GM19035 (cell line): ENCODE results near the gene UBALD2.
"Not testable (repeated sequence)": the region's sequence is repeated elsewhere in the genome, so short reads cannot be mapped to it uniquely, and the experiment has no call there.

ENCODE experiments used
- ATAC-seq: cut with Tn5 transposase; IDR thresholded peaks from one replicate; pipeline ENCODE4 v1.9.1; 2021; ENCODE audit not compliant: unreplicated experiment

The UBALD2 gene

DNA sequence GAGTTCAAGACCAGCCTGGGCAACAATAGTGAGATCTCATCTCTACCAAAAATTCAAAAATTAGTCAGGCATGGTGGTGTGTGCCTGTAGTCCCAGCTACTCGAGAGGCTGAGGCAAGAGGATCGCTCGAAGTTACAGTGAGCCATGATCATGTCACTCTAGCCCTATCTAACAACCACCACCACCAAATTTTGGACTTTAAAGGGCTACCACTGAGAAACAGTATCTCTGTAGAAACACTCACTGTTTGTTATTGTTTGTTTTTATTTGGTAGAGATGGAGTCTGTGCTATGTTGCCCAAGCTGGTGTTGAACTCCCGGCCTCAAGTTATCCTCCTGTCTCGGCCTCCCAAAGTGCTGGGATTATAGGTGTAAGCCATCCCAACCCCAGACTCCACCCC, 1.3 kb upstream of the UBALD2 start:
- ATAC-seq, result no peak

DNA sequence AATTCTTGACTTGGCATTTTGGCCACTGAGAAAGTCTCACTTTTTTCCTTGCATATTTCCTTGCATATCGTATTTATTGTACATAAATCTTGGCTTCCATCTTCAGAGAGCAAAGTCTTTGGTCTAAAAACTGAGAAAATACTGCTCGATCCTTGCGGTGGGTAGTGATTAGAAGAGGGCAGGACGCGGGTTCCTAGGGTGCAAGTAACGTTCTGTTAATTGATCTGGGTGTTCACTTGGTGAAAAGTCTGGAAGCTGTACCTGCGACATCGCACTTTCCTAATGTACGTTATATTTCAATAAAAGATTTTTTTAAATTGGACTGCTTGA, 758 bp upstream of the UBALD2 start:
- no peak for ATAC-seq

DNA sequence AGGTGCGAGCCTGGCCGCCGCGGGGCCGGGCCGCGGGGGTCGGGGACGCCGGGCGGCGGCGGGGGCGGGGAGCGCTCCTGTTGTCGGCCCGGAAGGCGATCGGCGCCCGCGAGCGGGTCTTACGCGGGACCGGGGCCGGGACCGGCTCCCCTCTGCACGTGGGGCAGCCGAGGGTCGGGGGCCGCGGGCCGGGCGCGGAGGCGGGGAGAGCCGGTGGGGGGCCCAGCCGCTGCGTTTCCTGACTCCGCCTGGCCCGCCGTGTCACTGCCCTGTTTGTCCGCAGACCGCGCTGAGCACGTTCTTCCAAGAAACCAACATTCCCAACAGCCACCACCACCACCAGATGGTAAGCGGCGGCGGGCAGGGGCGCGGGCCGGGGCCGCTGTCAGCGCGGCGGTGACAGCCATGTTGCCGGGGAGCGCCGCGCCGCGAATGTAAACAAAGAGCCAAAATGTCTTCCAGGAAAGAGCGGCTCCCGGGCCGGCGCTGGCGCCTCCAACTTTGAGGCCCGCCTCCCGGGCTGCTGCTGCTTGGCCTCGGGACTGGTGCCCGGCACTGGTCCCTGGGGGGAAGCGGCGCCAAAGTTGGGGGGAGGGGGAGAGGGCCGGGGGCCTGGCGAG, 586 bp downstream of the UBALD2 start:
- no peak for ATAC-seq

DNA sequence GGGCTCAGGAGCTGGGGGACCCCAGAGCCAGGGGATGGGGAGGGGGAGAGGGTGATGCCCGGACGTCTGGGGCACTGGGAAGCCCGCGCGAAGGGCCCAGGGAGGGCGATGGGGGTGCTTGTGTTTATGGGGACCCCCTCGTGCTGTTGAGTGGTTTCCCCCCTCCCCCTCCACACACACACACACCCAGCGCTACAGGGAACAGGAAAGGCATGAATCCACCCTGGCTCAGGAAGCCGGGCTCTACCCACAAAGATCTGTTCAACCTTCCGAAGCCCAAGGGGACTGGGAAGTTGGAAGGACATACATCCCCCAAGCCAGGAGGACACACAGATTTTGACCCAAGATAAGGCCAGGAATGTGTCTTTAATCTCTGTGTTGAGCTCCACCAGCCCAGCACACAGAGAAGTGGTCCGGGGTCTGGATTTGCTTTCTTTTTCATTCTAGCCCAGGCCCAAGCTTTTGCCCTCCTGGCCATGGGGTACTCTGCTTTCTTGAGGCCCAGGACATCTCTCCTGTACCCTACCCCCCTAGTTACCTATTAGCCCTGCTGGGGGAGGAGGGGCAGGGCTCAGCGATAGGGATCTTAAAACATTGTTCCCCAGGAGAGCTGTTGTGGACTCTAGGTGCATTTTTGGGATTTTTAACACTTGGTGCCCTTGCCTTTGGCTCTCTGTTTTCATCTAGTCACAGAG, 1.2 kb downstream of the UBALD2 start:
- ATAC-seq, result no peak

DNA sequence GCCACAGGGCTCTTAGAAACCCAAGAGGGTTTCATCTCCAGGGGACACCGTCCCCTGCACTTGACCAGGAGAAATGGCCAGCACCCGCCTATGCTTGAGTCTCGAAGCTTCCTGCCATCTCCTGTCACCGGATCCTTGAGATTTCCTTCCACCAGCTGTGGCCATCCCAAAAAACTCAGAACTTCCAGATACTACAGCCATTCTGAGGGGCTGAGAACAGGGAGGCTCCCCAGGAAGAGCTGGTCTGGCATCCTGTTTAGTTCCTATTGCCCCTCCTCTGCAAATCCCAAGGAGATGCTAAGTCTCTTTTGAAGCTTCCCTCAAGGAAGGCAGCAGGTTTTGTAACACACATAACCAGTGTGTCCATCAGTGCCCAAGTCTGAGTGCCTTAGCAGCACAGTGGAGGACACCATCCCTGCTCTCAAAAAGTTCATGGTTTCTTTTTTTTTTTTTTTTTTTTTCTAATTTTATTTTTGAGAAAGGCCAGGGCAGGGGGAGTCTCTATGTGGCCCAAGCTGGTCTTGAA, 2.0 kb downstream of the UBALD2 start:
- ATAC-seq, result no peak

DNA sequence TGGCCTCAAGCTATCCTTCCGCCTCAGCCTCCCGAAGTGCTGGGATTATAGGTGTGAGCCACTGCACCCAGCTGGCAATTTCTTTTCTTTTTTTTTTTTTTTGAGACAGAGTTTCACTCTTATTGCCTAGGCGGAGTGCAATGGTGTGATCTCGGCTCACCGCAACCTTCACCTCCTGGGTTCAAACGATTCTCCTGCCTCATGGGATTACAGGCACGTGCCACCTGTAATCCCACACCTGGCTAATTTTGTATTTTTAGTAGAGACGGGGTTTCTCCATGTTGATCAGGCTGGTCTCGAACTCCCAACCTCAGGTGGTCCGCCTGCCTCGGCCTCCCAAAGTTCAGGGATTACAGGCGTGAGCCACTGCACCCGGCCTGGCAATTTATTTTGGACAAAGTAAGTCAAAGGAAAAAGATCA, 2.4 kb downstream of the UBALD2 start:
- not testable (repeated sequence) for ATAC-seq

DNA sequence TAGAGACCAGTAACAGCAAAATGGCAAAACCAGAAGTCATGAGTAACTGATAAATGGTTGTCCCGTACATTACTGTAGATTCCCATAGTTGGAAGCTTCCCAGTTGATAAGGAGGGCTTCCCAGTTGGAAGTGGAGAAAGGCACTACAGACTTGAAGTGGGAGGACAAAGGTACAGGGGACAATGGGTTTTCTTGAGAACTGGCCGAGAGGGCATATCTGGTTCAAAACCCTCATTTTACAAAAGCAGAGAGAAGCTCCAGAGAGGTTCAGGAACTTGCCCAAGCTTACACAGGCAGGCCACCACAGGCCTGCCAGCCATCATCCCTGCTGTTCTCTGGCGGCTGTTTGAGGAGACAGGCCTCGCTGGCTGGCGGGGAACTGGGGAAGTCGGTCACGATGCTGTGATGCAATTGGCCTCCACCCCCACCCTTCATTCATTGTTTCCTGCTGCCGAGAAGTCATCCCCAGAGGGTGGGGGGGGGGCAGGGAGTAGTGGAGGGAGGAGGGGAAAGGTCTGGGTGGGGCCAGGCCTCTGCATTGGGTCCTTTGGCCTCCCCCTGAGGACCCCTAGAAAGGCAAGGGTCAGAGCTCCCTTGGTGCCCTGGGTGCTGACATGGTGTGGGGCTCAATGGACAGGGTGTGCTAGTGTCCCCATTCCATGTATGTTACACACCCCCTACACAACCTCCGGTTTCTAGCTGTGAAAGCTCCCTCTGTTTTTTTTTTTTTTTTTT, 3.0 kb downstream of the UBALD2 start:
- ATAC-seq, result no peak

DNA sequence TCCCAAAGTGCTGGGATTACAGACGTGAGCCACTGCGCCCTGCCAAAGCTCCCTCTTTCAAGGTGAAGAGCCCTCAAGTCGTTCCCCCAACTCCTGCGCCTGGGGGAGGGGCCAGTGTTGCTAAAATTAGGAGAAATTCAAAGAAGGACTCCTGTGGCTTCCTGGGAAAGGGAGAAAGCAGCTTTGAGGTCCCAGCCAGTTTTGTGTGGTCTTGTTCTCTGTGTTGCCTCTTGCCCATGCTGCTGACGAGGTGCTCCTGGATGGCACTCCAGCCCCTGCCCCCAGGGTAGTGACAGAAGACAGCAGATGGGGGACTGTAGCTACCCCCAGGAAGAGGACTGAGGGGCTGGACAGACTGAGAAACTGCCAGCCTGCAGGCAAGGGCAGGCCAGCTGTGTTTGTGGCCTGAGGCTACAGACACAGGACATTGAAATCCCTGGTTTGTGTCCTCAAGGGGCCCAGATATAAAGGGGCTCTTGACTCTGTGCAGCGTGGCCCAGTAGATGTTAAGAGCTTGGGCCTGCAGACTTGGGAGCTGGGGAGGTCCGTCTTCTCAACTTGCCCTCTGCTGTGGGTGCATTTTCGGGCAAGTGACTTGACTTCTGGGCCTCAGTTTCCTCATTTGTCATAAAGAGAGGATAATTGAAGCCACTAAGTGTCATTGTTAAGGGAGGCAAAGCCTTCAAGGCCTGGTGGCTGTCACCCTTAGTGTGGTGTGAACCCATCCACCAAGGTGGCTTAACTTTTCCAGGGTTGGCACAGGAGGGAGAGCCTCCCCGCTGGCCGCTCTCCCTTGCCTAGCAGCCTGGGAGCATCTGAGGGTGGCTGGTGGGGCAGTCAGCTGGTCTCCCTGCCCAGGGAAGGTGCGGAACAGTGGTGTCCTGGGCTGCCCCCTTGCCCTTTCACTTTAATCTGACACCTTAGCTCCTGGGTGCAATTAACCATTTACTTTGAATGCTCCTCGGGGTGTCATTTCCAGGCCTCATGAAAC, 4.1 kb downstream of the UBALD2 start:
- ATAC-seq, result no peak

DNA sequence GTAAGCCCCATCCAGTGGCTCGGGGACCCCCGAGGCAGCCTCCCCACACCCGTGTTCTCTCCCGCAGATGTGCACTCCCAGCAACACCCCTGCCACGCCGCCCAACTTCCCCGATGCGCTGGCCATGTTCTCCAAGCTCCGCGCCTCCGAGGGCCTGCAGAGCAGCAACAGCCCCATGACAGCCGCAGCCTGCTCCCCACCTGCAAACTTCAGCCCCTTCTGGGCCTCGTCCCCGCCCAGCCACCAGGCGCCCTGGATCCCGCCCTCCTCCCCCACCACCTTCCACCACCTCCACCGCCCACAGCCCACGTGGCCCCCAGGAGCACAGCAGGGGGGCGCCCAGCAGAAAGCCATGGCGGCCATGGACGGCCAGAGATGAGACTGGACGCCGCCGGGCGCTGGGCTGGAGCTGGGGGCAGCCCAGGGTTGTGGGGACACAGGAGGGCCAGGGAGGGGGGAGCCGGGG, 5.0 kb downstream of the UBALD2 start:
- no peak for ATAC-seq

DNA sequence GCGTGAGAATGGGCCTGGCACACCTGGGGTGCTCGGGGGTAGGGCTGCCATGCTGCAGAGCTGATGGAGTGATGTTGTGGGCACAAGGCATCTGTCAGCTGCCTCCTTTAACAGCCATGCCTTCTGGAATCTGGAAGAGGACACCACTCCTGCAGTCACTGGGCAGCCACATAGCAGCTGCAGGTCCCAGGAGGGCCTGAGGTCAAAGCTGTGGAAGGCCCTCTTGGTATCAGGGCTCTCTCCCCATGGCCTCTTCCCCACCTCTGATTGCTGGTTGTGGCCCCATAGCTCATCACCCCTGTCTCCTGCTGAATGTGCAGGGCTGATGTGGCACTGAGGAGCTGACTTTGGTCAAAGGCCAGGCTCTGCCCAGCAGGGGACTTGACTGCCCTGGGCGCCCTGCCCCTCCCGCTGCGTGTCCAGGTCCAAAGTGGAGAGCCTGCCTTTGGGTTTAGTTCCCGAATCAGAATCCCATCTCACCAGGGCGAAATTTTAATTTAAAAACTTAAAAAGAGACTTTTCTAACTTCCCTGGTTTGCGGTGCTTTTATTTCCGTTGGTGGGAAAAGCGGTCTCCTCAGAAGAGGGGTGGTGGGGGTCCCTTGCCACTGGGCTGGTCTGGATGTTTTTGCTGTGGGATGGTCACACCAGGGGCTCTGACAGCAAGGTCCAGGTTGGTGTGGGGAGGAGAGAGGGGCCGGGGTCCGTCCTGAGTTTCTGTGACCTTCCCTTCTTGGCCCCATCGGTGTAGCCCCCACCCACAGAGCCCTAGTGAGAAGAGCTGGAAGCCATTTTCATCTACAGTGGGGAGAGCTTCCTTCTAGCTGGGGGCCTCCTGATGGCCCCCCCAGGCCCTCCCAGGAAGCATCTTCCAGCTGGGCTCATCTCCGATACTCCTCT, 5.9 kb downstream of the UBALD2 start:
- peak; percentile 0 for ATAC-seq

DNA sequence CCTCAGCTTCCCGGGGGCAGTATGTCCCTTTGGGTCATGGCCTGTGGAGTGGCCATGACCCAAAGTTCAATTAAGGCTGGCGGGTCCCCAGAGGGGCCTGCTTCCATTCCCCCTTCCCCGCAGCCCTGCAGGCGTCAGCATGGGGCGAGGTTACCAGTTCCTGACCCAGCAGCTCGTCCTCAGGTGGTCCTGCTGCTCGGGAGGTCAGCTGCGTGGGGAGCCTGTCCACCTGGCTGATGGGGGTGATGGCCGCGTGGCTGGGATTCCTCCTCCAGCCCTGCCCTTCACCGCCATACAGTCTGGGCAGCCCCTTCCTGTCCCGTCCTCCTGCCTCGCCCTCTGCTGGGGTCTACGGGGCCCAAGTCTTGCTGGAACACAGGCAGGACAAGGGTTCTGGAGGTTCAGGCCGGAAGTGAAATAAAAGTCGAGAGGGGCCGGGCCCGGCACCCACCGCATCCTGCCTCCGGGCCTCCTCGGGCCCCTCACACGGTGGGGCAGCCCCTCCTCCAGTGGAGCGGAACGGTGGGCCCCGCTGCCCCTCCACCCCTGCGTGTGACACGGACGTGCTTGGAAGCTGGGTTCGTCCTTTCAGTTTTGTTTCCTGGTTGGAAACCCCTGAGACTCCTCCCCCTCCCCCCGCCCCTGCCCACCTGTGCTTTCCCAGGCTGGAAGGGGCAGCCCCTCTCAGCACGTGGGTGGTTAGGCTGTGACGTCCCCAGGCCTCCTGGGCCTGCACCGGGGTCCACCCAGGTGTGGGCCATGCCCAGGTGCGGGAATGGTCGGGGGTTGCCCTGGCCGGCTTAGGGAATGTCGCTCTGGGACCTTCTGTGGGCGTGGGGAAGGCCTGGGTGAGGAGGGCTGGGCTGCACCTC, 6.8 kb downstream of the UBALD2 start:
- peak; percentile 47 for ATAC-seq

DNA sequence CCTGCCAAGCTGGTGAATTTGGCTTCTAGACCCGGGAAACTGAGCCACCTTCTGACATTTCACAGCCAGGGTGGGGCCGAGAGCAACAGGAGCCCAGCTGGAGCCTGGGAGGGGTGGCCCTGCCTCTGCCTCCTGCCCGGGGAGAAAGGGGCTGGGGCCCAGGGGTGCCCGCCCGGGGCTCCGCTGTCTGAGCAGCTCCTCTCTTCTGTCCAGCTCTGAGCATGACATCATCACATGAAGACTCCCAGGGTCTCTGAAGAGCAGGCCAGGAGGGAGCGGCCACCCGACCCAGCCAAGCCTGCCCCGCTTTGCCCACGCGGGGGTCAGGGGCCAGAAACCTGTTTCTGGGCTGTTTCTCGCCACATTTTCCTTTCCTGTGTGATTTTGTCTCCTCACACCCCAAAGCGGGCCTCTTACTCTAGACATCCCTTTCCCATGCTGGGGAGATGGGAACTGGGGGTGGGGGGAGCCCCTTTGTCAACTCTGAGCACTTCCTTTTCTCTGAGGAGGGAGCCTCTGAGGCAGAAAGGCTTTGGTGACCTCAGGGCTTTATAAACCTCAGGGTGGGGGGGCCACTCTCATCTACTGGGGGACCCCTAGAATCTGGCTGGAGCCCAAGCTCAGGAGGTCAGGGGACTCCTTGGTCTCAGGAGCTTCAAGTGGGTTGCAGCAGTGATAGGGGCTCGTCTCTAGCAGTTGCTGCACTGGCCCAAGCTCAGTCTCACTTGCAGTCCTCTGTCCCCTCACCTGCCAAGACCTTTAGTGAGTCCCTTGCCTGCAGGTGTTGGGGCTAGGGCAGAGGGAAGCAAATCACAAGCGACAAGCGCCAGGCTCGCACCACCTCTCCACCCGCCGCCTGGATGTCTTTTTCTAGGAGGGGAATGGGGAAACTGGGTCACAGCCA, 7.6 kb downstream of the UBALD2 start:
- peak; percentile 16 for ATAC-seq

DNA sequence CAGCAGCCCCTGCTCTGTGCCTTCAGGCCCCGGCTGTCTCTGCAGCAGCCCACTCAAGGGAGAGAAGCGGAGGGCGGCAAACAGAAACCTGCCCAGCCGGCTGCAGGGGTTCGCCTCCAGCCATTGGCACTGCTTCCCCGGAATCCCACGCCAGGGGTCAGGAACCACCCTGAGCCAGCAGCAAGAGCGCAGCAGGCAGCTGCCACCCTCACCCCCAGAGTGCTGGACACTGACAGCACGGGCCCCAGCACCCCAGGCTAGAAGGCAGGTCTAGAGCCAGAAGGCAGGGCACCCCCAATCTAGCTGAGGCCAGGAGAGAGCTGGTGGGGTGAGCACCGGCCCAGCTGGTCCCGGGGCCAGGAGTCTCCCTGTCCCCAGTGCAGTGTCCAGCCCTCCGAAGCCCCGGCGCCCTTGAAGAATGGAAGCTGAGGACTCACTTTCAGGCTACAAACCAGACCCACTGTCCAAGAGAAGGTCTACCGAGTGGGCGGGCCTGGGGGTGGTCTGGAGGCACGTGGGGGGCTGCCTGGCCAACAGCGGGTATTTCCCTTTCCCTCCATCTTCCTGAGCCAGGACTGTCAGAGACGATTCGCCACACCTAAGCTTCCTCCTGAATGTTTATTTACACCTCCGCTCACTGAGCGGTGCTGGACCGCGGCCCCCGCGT, 8.4 kb downstream of the UBALD2 start:
- ATAC-seq, result no peak

DNA sequence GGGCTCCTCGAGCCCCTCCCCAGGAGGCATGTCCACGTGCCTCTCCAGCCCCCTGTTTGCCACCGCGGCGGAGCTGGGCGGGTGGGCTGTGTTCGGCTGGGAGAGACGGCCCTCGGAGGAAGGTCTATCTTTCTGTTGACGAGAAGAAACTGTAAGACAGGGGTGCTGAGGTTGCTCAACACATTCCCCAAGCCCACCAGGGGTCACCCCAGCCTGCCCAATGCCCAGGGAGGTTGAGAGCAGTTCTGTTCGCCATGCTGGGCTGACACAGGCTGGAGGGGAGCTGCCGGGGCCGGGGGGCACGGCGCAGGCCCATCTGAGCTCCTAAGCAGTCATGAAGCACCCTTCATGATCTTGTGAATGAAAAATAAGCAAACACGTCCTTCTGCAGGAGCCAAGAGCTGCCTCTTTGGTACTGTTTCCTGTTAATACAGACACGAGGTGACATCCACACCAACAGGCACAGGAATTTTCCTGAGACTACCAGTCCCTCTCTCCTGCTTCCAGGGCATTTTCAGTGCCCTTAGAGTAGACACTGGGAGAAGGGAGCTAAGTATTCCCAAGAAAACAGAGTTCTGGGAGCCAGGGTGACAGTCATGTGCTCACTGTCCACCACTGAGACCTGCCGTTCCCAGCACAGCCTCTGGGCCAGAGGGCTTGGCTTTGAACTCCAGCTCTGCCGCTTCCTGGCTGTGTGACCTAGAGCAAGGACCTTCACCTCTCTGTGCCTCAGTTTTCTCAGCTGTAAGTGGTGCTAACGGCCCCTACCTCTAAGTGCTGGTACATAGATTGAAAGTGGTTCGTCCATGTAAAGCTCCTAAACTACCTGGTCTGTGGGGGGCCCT, 9.2 kb downstream of the UBALD2 start:
- no peak for ATAC-seq

DNA sequence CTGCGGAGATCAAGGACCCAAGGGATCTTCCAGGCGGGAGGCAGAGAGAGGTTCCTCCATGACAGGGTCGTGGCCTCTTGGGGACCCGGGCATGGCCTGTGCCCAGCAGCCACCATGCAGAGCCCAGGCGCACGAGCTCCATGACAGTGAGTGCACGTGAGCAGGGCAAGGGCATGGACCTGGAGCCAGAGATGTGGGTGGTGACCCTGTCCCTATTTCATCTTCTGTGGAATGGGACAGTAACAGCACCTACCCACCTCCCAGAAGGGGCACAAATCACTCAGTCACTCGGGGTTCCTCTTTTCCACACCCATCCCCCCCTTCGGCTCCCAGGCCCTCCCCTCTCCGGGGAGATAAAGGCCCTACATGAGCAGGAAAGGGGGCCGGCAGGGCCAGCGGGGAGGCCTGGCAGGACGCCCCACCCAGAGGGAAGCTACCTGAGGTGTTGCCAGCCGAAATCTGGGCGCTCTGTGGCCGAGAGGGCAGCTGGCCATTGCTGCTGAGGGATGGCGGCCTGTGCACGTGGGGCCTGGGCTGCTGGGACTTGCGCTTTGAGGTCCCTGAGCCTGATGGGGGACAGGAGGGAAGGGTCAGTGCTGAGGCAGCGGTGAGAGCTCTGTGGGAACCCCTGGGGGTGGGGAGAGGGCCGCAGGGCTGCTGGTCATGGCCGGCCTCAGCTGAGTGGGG, 10.4 kb downstream of the UBALD2 start:
- no peak for ATAC-seq

DNA sequence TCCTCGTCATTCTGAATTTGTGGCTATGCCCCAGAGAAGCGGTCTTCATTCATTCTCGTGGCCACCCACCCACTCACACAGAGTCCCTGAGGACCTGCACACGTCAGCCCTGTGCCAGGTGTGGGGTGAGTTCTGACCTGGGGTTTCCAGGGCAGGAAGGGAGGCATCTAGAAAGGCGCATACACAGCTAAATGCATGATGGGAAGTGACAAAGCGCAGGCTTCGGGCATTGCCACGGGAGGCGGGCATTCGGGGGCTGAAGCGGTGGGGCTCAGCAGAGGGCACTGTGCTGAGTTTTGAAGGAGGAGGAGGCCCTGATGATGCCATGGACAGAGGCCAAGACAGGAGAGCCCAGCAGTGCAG, 10.9 kb downstream of the UBALD2 start:
- no peak for ATAC-seq
